H9 (cell line): ENCODE data around the gene CCDC180. TPM values are rescaled to one million over a fixed set of nuclear protein-coding genes. Genes with fewer than 3 reads are reported as not detected.

ENCODE experiments used
- DNase-seq: peaks from one replicate; pipeline ENCODE4 v3.0.0-alpha.2; 2017
- H2AFZ ChIP-seq: one replicate; pipeline ENCODE4 v1.6.1; 2013; ENCODE audit warnings: mild to moderate bottlenecking, low read length, control low read depth, moderate library complexity
- H2AK5ac ChIP-seq: 2 replicates; pipeline ENCODE4 v1.6.1; 2013; ENCODE audit warnings: low read length, control low read depth, mixed read lengths; ENCODE audit not compliant: insufficient read length
- H2BK120ac ChIP-seq: one replicate; pipeline ENCODE4 v1.6.1; 2013; ENCODE audit warnings: low read depth, mild to moderate bottlenecking, low read length, control low read depth, inconsistent platforms; ENCODE audit not compliant: poor library complexity, severe bottlenecking
- H2BK12ac ChIP-seq: 2 replicates; pipeline ENCODE4 v1.6.1; 2013; ENCODE audit warnings: low read length, control low read depth, mixed read lengths, low read depth; ENCODE audit not compliant: insufficient read length
- H2BK15ac ChIP-seq: 2 replicates; pipeline ENCODE4 v1.6.1; 2013; ENCODE audit warnings: low read depth, low read length, control low read depth
- H2BK20ac ChIP-seq: one replicate; pipeline ENCODE4 v1.6.1; 2013; ENCODE audit warnings: low read depth, mild to moderate bottlenecking, low read length, control low read depth, inconsistent platforms; ENCODE audit not compliant: poor library complexity, severe bottlenecking
- H2BK5ac ChIP-seq: 2 replicates; pipeline ENCODE4 v1.6.1; 2013; ENCODE audit warnings: low read length, control low read depth, mixed read lengths; ENCODE audit not compliant: insufficient read length
- H3K14ac ChIP-seq: 2 replicates; pipeline ENCODE4 v1.6.1; 2013; ENCODE audit warnings: low read length, control low read depth; ENCODE audit not compliant: insufficient read depth
- H3K18ac ChIP-seq: 2 replicates; pipeline ENCODE4 v1.6.1; 2013; ENCODE audit warnings: low read depth, mild to moderate bottlenecking, mixed read lengths, low read length, control low read depth; ENCODE audit not compliant: insufficient read length
- H3K23ac ChIP-seq: 2 replicates; pipeline ENCODE4 v1.6.1; 2013; ENCODE audit warnings: low read length, control low read depth, mixed read lengths, low read depth; ENCODE audit not compliant: insufficient read length
- H3K23me2 ChIP-seq: 2 replicates; pipeline ENCODE4 v1.6.1; 2013; ENCODE audit warnings: low read depth, mild to moderate bottlenecking, mixed read lengths, low read length, control low read depth; ENCODE audit not compliant: insufficient read length, poor library complexity, severe bottlenecking
- H3K27ac ChIP-seq: 2 replicates; pipeline ENCODE4 v1.5.1; 2013; ENCODE audit warnings: low read length, control low read depth, mixed read lengths, low read depth; ENCODE audit not compliant: insufficient read length
- H3K27me3 ChIP-seq: 2 replicates; pipeline ENCODE4 v1.6.1; 2013; ENCODE audit warnings: low read length, control low read depth, inconsistent platforms; ENCODE audit not compliant: insufficient read depth
- H3K4ac ChIP-seq: 2 replicates; pipeline ENCODE4 v1.6.1; 2013; ENCODE audit warnings: low read depth, mild to moderate bottlenecking, control low read depth, inconsistent platforms, low read length, moderate library complexity
- H3K4me1 ChIP-seq: 2 replicates; pipeline ENCODE4 v1.6.1; 2013; ENCODE audit warnings: low read length, control low read depth, inconsistent platforms; ENCODE audit not compliant: insufficient read depth
- H3K4me2 ChIP-seq: 2 replicates; pipeline ENCODE4 v1.6.1; 2013; ENCODE audit warnings: low read length, control low read depth, mixed read lengths; ENCODE audit not compliant: insufficient read length, insufficient read depth
- H3K56ac ChIP-seq: 2 replicates; pipeline ENCODE4 v1.6.1; 2013; ENCODE audit warnings: low read depth, mild to moderate bottlenecking, mixed read lengths, low read length, control low read depth; ENCODE audit not compliant: insufficient read length
- H3K79me1 ChIP-seq: 2 replicates; pipeline ENCODE4 v1.6.1; 2013; ENCODE audit warnings: low read depth, mild to moderate bottlenecking, moderate library complexity, low read length, control low read depth, inconsistent platforms; ENCODE audit not compliant: insufficient read depth, poor library complexity, severe bottlenecking
- H3K79me2 ChIP-seq: 2 replicates; pipeline ENCODE4 v1.6.1; 2013; ENCODE audit warnings: low read length, control low read depth, inconsistent platforms; ENCODE audit not compliant: insufficient read depth
- H3K9ac ChIP-seq: 2 replicates; pipeline ENCODE4 v1.6.1; 2013; ENCODE audit warnings: low read length, control low read depth, mixed read lengths; ENCODE audit not compliant: insufficient read length; ENCODE audit errors: extremely low read depth
- H3K9me3 ChIP-seq: one replicate; pipeline ENCODE4 v1.6.1; 2013; ENCODE audit warnings: low read depth, low read length, inconsistent platforms; ENCODE audit not compliant: control insufficient read depth
- H3T11ph ChIP-seq: one replicate; pipeline ENCODE4 v1.6.1; 2013; ENCODE audit warnings: mild to moderate bottlenecking, low read length, control low read depth, inconsistent platforms
- H4K20me1 ChIP-seq: one replicate; pipeline ENCODE4 v1.6.1; 2013; ENCODE audit not compliant: control insufficient read depth, insufficient read length, insufficient read depth
- H4K5ac ChIP-seq: 2 replicates; pipeline ENCODE4 v1.6.1; 2013; ENCODE audit warnings: low read depth, mild to moderate bottlenecking, mixed read lengths, low read length, control low read depth; ENCODE audit not compliant: insufficient read length
- H4K8ac ChIP-seq: replicated peaks from 2 replicates; pipeline ENCODE4 v1.6.1; 2013; ENCODE audit warnings: low read length, control low read depth, mixed read lengths, low read depth; ENCODE audit not compliant: insufficient read length
- H4K91ac ChIP-seq: 2 replicates; pipeline ENCODE4 v1.6.1; 2013; ENCODE audit warnings: low read depth, mild to moderate bottlenecking, moderate library complexity, mixed read lengths, low read length, control low read depth; ENCODE audit not compliant: insufficient read length
- H3K27ac Mint-ChIP-seq, 3 experiments: 2 replicates in 2 of 3; 3 replicates in 1 of 3; pipeline ENCODE4 v1.8.0; 2020 to 2021; ENCODE audit warnings: mixed read lengths in 3 of 3, mild to moderate bottlenecking in 1 of 3, moderate library complexity in 1 of 3
- H3K27me3 Mint-ChIP-seq: 2 replicates; pipeline ENCODE4 v1.8.0; 2021; ENCODE audit warnings: low read depth, mild to moderate bottlenecking, moderate library complexity, mixed read lengths
- H3K36me3 Mint-ChIP-seq, 3 experiments: 2 replicates in 2 of 3; 3 replicates in 1 of 3; pipeline ENCODE4 v1.8.0; 2020 to 2021; ENCODE audit warnings: low read depth in 3 of 3, mixed read lengths in 3 of 3; ENCODE audit not compliant: insufficient read depth in 1 of 3
- H3K4me1 Mint-ChIP-seq, 2 experiments: 2 replicates each; pipeline ENCODE4 v1.8.0; 2020; ENCODE audit warnings: mixed read lengths in 2 of 2
- H3K4me3 Mint-ChIP-seq, 2 experiments: 2 replicates in 1 of 2; 3 replicates in 1 of 2; pipeline ENCODE4 v1.8.0; 2020 to 2021; ENCODE audit warnings: mild to moderate bottlenecking in 2 of 2, mixed read lengths in 2 of 2, moderate library complexity in 1 of 2
- H3K9me3 Mint-ChIP-seq, 2 experiments: 2 replicates in 1 of 2; 3 replicates in 1 of 2; pipeline ENCODE4 v1.8.0; 2020; ENCODE audit warnings: mild to moderate bottlenecking in 2 of 2, mixed read lengths in 2 of 2, moderate library complexity in 1 of 2
- WGBS: extraction: QIAGEN DNeasy Blood & Tissue Kit; methylation state at CpG from one replicate; pipeline ENCODE4 v1.1.7; 2013; ENCODE audit warnings: missing lambda C conversion rate, low lambda C conversion rate, mixed read lengths; ENCODE audit not compliant: insufficient read length; ENCODE audit errors: extremely low coverage; 5-methylcytosine and 5-hydroxymethylcytosine counted together
- total RNA-seq: library from RNA; stranded (reverse); gene quantifications from 2 replicates; pipeline ENCODE4 v1.2.1, GENCODE V29; 2021
- TF ChIP-seq, protein P1 (sequence below): fragments of 200-600 bp; sonication (generic); conservative IDR thresholded peaks from 3 replicates; pipeline ENCODE4 v1.8.0; 2021; ENCODE audit warnings: antibody characterized with exemption, mild to moderate bottlenecking

The CCDC180 gene
- total RNA-seq, 1 experiment from 2014 or later: 5.9 TPM

DNA sequence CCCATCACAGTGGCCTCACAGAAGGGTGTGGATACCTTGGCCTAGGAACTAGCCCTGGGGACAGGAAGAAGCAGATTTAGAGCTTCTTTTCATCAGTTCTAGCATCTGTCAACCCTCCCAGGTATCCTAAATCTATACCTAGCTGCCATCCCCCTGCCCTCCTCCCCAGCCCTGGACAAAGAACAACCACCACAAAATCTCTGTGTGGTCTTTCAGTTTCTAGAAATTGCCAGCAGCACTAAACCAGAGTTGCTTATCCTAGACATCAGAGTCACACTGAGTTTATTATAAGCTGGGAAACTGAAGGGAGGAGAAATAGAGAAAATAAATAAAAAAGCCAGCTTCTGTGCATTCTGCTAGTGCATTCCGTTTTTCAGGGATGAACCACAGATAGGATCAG, 14.6 kb downstream of the CCDC180 start:
- no CpG with 5 or more reads among the region's 1 CpG for WGBS
- DNase-seq: no peak
- H3K79me2 ChIP-seq: no peaks in the 10 kb centered on the region
- H3K4me3 Mint-ChIP-seq: no peak overlapping the region
- no peak overlapping the region for H3K27ac ChIP-seq
- H2BK5ac ChIP-seq: no peak overlapping the region
- H4K20me1 ChIP-seq: no peaks in the 10 kb centered on the region
- H3K56ac ChIP-seq: no peak overlapping the region
- H3K4me2 ChIP-seq: no peak overlapping the region
- no peak overlapping the region for H3K4ac ChIP-seq
- H3K79me1 ChIP-seq: no peaks in the 10 kb centered on the region
- H3K4me1 ChIP-seq: no peaks in the 10 kb centered on the region
- no peak overlapping the region for H2BK12ac ChIP-seq
- H3K9me3 Mint-ChIP-seq: no peaks in the 10 kb centered on the region
- no peak overlapping the region for H3K9ac ChIP-seq
- no peak overlapping the region for H2BK20ac ChIP-seq
- no peaks in the 10 kb centered on the region for H3K23me2 ChIP-seq
- no peak overlapping the region for H2AFZ ChIP-seq
- no peak overlapping the region for H2BK15ac ChIP-seq
- no peak overlapping the region for H3K23ac ChIP-seq
- no peak overlapping the region for H3K27ac Mint-ChIP-seq
- H3K9me3 ChIP-seq: no peaks in the 10 kb centered on the region
- H3T11ph ChIP-seq: no peak overlapping the region
- H3K18ac ChIP-seq: no peak overlapping the region
- no peak overlapping the region for H3K14ac ChIP-seq
- no peak overlapping the region for H4K91ac ChIP-seq
- peaks cover 0 to 2% of the 10 kb centered on the region in 2 experiments; a peak in 1 of 4 replicates for H3K4me1 Mint-ChIP-seq
- TF ChIP-seq, protein P1, sequence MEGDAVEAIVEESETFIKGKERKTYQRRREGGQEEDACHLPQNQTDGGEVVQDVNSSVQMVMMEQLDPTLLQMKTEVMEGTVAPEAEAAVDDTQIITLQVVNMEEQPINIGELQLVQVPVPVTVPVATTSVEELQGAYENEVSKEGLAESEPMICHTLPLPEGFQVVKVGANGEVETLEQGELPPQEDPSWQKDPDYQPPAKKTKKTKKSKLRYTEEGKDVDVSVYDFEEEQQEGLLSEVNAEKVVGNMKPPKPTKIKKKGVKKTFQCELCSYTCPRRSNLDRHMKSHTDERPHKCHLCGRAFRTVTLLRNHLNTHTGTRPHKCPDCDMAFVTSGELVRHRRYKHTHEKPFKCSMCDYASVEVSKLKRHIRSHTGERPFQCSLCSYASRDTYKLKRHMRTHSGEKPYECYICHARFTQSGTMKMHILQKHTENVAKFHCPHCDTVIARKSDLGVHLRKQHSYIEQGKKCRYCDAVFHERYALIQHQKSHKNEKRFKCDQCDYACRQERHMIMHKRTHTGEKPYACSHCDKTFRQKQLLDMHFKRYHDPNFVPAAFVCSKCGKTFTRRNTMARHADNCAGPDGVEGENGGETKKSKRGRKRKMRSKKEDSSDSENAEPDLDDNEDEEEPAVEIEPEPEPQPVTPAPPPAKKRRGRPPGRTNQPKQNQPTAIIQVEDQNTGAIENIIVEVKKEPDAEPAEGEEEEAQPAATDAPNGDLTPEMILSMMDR: no peak
- no peak overlapping the region for H2AK5ac ChIP-seq
- no peak overlapping the region for H4K8ac ChIP-seq
- H4K5ac ChIP-seq: no peak overlapping the region
- H3K27me3 ChIP-seq: no peaks in the 10 kb centered on the region
- H3K36me3 Mint-ChIP-seq: peaks cover 8 to 24% (median 14%) of the 10 kb centered on the region in 3 experiments
- H3K27me3 Mint-ChIP-seq: no peaks in the 10 kb centered on the region
- H2BK120ac ChIP-seq: no peak overlapping the region
